ENCODE data around the gene TEX51.
A peak's percentile ranks its signal among the peaks of the same experiment; 100 is the strongest.

The TEX51 gene

DNA sequence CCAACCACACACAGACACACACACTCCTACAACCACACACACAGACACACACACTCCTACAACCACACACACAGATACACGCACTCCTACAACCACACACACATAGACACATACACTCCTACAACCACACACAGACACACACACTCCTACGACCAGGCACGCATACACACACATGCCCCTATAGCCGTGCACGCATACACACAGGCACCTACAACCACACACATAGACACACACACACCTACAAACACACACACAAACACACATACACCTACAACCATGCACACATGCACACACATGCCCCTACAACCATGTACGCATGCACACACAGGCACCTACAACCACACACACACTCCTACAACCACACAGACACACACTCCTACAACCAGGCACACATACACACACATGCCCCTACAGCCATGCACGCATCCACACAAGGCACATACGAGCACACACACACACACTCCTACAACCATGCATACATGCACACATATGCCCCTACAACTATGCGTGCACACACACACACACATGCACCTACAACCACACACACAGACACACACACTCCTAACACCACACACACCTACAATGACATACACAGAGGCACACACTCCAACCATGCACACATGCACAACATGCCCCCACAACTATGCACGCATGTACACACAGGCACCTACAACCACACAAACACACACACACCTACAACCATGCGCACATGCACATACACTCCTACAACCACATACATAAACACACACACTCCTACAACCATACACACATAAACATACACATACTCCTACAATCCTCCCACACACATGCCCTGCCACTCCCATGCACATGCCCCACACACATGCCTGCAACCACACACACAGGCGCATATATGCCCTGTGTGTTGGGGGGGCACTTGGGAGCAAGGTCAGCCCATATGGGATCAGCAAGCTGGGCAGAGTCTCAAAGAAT lies 19.1 kb upstream of the TEX51 start:
- DNase-seq: no peak

DNA sequence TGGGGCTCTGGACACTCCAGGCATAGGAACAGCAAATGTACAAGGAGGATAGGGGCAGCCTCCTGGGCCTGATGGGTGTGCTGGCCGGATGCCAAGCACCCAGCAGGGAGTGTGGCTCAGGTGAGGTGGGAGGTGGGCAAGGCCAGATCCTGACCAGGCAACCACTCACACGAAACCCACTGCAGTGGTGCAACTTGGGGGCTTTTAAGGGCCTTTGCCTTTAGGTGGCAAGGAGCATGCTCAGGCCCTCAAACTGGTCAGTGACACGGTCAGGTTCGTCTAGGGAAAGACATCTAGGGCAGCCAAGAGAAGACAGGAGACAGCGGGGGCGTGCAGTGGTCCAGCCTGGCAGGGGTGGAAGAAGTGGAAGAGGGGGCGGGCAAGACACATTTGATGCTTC lies 18.4 kb upstream of the TEX51 start:
- DNase-seq: no peak

DNA sequence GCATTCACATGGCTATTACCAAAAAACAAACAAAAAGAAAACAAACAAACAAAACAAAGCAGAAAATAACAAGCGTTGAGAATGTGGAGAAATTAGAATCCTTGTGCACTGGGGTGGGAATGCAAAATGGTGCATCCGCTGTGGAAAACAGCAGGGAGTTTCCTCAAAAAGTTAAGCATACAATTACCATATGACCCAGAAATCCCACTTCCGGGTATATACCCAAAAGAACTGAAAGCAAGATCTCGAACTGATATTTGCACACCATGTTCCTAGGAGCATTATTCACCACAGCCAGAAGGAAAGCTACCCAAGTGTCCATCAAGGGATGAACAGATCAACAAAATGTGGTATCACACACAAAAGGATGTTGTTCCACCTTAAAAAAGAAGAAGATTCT lies 17.9 kb upstream of the TEX51 start:
- DNase-seq: no peak

DNA sequence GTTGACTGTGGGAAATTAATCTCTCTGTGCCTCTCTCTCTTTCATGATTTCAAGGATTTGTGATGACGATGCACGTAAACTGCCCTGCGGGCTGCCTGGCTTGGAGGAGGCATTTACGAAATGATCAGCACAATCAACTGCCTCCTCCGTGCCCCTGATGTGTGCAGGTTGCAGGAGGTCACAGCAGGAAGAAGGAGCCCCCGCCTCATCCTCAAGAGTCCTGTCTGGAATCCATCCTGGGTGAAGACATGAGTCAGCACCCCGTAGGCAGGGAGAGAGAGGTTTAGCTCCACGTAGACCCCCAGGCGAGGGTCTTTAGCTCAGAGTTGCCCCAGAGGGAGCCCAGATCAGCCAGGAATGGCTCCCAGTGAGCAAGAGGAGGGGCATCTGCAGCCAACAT lies 17.1 kb upstream of the TEX51 start:
- no peak for DNase-seq

DNA sequence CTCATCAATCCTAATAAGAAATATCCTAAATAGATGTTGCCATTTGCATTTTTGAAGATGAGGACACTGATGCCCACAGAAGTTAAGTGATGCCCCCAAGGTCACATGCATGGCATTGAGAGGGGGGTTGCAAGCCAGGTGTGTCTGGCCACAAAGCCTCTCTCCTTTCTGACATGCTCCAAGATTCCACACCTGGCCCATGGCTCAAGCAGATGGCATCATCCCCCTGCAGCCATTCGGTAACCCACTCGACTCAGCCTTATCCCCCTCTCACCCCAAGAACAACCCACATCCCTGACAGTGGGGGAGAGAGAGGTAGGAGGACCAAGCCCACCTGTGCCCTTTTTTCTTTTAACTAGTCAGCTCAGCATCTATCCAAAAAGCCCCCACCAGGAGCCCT lies 16.5 kb upstream of the TEX51 start:
- DNase-seq: no peak

DNA sequence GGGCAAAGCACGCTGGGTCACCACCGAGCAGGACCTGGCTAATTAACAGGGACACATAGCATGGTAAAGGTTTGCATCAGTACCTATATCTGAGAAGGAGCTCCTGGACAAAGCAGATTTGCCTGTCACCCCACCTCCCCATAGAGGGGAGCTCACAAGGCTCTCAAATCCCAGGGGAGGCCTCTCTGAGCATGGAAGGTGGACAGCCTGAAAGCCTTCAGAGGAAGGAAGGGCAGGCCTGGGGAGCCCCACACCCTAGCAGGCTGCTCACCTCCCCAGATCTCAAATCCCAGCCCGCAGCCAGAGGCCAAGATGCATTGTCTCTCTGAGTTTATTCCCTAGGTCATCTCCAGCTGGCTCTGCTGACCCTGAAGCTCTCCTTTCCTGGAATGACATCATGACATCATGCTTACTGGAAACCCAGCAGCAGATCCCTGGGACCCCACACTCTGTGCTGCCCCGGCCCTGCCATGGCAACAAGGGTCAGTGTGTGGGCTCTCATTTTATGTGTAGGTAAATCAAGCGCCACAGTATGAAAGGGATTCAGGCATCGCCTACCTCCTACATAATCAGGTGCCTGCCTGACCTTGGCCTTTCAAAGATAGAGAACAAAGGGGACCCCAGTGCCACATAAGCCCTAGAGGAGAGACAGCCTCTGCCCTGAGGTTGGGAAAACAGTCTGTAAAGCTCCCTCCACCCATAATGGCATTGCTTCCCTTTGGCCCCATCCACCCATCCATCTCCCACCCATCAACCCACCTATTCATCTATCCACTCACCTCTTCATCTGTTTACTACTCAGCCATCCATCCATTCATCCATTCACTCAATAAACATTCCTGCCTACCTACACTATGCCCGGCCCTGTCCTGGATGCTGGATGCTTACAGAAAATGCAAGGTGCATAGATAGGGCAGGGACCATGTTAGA lies 15.7 kb upstream of the TEX51 start:
- DNase-seq: no peak

DNA sequence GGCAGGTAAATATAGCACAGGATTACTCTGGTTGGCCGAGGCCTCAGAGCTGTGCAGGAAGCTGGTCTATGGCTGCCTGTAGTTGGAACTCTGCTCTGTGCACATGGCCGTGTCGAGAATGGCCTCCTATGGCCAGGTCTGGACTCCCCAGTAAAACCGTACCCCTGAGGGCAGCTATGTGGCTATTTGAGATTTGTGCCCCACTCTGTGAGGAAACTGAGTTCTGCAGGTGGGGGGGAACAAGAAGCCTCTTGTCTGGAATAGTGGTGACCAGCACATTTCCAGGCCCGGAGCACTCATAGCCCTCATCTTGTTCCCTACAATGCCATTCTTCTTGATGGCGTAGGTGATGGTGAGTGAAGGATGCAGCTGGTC lies 15.0 kb upstream of the TEX51 start:
- no peak for DNase-seq

DNA sequence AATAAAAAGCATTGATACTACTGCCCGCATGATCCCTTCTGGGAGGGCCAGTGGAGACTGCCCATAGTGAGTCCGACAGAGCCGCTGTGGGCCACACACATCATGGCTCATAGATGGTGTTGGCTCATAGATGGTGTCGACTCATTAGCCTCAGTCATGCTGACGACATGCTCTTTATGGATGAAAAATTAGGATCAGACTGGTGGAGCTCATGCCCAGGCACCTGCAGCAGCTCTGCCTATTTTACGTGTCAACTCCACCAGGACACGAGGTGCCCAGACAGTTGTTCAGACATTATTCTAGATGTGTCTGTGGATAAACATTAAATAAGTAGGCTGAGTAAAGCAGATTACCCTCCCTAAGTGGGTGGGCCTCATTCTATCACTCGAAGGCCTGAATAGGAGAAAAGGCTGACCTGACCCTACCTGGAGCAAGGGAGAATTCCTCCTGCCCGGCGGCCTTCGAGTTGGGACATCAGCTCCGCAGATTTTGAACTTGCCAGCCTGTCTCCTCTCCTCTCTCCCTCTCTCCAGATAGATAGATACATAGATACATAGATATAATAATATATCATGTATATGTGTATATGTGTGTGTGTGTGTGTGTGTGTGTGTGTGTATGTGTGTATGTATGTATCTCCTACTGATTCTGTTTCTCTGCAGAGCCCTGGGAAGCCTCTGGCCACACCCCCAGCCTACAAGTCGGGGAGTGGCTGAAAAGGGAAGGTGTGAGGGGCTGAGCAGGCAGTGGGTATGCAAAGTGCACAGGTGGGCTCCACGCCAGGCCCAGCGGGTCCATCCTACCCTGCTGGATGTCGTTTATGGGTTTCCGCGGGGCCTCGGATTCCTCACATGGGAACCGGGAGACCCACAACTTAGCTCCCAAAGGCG lies 13.6 kb upstream of the TEX51 start:
- no peak for DNase-seq

DNA sequence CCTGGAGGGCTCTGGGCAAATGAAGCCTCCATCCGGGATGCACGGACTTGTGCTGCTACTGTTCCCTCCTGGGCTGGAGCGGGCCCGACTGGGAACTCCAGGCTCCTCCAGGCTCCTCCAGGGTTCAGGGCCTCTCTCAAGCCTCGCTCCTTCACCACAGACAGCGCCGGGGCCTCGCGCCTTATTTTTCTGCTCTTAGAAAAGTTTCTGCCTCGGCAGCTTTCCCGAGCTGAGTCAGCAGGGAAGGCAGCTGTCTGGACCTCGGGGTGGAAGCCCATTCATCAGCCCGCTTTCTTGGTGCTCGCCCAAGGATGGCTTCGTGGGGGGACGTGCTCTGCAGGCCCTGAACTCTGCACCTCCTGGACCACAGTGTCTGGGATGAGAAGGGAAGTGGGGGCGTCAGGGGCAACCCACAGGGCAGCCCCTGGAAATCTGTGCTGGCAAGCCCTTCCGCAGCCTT lies 12.9 kb upstream of the TEX51 start:
- no peak for DNase-seq

DNA sequence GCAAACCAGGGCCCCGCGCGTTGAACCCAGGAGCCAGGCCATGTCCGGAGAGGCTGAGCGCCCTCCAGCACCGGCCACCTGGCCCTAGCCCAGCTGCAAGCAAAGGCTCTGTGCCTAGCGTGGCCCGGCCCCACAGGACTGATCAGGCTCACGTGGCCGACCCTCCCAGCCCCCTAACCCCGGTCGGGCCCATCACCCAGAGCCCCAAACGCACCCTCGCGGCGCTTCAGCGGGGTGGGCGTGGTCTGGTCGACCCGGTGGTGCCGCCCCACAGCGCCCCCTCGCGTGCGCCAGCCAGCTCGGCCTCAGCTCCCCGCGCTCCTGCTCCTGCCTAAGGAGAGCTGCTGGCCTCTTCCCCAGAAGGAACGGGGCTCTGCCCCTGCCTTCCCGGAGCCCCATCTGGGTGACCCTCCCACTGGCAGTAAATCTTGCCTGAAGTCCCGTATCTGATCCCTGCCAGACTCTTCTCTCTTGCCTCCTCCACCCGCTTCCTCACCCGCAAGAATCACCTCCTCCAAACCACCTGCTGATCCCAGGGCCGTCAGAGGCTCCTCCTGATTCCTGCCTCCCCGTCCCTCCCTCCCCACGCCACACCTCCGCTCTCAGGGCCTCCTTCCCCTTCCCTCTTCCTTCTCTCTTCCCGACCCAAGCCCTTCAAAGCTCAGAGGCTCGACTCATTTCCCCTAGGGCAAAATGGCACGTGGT lies 12.3 kb upstream of the TEX51 start:
- DNase-seq: peak in 1 of 3 experiments; percentile 11

DNA sequence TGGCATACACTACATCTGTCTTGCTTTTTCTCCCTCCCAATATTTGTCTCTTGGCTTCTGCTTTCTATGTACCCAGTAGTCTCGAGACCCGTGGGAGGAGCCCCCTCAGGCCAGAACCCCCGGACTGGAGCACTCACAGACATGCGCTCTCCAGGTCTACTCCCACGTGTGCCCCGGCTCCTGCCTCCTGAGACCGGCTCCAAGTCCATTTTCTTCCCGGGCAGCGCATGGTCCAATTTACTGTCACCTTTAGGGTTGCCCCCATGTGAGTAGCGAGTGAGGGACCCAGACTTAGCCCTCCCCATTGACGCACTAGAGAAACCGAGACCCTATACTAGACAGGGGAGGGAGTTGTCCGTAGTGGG lies 11.8 kb upstream of the TEX51 start:
- no peak for DNase-seq

DNA sequence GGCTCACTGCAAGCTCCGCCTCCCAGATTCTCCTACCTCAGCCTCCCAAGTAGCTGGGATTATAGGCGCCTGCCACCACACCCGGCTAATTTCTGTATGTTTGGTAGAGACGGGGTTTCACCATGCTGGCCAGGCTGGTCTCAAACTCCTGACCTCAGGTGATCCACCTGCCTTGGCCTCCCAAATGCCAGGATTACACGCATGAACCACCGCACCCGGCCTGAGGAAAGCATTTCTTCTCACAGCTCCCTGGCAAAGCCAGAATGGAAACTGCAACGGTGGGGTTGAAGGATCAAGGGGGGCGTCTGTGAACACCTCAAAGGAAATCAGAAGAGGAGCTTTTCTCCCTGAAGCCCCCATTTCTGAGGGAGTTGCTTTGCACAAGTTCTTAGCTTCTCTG lies 11.2 kb upstream of the TEX51 start:
- DNase-seq: no peak

DNA sequence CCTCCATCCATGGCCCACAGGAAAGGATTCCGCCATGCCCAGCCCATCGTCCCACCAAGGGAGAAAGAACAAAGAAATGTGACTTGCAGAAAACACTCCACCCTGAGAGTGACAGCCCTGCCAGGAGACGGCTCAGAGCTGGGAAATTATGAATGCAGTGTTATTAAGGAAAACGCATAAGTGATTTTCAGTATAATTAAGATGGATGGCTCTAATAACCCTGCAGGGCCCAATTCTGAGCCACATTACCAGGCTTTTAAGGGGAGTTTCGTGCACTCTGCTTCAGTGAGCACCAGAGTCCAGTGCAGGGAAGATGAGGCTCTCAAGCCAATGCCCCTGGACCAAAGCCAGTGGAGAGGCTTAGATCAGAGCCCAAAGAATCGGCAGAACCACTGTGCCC lies 10.6 kb upstream of the TEX51 start:
- no peak for DNase-seq

DNA sequence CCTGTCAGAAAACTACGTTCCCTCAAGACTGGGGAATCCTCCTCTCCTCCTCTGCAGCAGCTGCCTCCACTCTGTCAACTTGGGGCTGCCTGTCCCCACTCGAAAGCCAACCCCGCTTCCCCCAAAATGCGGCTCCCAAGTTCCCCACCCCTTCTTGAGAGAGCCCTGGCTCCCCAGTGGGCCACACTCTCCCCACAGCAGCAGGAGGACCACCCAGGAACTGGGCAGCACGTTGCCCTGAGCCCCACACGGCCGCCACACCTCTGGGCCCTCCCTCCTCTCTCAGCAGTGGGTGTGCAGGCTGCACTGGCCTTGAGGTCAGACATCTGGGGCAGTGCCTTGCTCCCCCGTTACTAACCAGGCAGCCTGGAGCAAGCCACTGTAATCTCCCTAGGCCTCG lies 9.6 kb upstream of the TEX51 start:
- no peak for DNase-seq

DNA sequence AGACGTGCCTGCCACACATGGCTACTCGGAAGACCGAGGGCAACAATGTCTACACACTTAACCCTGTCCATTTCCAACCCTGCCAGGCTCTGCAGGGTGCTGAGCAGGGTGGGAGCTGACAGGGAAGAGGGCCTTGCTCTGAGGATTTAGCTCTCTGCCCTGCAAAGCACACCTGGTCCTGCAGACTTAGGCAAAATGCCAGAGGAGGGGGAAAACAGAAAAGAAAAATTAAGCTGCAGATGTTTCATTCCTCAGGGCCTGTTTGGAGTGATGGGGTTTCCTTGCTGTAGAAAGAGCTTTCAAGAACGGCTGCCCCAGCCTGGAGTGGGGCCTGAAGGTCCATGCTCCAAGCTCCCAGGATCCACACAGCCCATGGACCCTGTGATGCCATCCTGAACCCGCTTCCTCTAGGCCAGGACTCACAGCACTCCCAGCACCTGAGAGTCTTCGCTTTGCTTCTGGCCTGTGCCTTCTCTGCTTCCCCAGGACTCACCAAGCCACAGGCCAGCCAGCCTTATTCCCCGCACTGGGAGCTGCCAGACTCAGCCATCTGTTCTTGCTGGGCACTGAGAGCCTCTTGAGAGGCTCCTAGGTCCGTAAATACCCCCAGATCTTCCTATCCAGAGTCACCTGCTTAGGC lies 9.1 kb upstream of the TEX51 start:
- no peak for DNase-seq

DNA sequence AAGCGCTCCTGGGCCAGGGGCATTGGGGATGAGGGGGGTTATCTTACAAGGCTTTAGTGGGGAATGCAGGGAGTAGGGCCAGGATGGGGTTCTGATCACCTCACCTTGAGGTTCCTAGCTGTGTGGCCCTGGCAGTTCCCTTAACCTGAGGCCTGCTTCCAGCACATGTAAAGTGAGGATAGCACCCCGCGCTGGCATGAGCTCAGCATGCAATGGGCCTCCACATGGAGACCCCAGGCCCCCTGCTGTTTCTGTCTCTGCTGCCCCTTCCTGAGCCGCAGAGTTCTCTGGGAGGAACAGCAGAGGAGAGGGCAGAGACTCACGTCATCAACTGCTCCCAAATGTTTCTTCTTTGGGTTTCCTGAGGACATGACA lies 8.6 kb upstream of the TEX51 start:
- DNase-seq: no peak

DNA sequence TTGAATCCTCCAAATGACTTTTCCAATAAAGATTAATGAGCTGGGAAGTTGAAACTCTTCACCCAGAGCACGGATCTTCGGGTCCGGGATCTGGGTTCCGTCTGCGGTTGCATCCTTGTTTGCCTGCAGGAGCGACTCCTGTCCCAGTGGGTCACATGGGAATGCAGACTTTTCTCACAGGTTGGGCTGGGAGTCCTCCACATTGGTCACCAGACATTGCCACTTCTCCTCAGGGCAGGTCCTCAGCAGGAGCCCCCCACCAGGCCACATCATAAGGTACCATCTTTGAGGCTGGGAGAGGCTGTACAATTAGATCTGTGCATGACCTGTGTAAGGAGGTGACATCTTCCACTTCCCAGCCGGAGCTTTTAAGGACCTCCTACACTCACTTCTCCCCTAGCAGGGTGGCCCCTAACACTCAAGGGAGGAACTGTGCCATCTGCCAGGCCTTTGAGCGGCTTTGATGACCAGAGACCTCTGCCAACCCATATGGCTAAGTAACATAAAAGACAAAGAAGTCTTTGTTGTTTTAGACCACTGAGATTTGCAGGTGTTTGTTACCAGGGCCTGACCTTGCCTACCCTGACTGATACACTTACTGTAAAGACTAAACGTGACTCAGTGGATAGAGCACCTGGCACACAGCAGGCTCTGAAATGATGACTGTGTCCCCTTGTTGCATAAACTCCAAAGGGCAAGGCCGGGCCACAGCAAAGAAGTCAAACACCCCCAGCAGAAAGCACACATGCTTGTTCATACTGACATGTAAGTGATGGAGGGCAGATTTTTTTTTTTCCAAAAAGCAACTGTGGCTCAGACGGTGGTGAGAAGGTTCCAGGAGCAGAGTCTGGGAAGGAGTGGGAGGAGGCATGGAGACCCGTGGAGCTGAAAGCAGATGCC lies 7.9 kb upstream of the TEX51 start:
- no peak for DNase-seq

DNA sequence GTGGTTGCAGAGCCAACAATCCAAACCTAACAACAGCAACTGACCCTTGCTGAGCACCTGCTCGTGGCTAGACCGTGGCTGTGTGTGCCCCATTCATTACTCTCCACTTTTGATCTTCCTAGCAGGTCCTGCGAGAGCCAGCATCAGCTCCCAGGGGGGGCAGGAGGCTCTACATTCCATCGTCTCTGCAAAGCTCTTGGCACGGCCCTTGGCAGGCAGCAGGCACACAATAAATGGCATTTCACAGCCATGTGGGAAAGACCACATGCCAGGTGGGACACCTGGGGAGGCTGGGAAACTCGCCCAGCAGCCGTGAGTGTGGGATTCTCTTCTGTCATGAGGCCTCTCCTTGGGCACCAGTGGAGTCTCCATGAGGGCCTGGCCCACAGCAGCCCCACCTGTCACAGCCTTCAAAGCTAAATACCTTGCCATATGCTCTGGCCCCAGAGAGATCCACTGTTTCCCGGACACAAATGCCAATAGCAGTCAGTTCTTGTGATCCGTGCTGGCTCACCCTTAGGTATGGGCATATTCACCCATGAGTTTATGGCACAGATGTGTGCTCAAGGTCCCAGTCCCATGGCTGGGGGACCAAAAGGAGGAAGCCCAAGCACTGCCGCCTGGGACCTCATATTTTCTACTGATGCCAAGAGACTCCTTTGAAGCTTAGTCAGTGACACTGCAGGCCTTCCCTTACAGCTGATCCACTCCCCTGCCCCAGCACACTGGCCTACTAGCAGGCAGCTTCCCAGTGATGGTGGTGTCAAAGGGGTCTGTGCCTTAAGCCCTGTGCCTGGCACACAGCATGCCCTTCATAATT lies 6.8 kb upstream of the TEX51 start:
- DNase-seq: no peak

DNA sequence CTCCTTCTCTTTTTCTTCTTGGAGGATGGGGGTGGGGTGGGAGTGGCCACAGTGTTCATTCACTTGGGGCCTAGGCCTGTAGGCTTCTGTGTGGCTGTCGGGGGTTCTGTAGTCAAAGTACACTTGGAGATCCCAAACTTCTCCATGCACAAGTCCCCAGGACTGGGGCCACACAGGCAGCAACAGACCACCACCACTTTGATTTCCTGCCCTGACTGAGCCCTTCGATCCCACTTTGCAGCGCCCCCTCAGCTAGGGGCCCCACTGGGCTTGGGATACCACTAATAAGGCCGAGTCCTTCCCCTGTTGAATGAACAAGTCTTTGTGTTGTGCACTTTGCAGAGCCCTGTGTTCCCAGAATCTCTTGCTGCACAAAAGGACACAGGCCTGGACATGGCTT lies 5.5 kb upstream of the TEX51 start:
- no peak for DNase-seq

DNA sequence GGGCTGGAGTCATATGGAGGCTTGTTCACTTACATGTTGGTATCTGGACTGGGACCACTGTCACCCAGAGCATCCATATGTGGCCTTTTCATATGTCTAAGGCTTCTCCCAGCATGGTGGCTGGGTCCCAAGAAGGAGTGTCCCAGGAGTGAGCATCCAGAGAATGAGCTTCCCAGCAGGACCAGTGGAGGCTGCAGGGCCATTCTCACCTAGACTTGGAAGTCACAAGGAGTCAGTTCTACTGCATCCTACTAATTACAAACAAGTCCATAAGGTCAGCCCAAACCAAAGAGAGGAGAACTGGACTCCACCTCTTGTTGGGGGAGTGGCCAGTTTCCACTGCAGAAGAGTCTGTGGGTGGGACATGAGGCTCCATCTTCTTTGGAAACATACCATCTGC lies 5.1 kb upstream of the TEX51 start:
- DNase-seq: no peak
